Lower leg skin (tissue), 4 donors: ENCODE results near the gene ABCF3. TPM values are rescaled to one million over a fixed set of nuclear protein-coding genes. Genes with fewer than 3 reads are reported as not detected.

Experiments used
- DNase-seq, 2 donors: peaks; one replicate each; pipeline ENCODE4 v3.0.0-alpha.2; 2019; ENCODE audit warnings: low spot score in 2 of 2
- H3K4me3 ChIP-seq: fragments of 200-600 bp; sonication (generic); 2 replicates; pipeline ENCODE4 v1.5.1; 2017; ENCODE audit warnings: mild to moderate bottlenecking, low read depth; ENCODE audit not compliant: poor library complexity, severe bottlenecking
- CTCF ChIP-seq, 3 donors: fragments of 450-650 bp; IDR thresholded peaks; one replicate each; pipeline ENCODE4 v1.5.1; 2016; ENCODE audit warnings: antibody characterized with exemption in 3 of 3, mild to moderate bottlenecking in 3 of 3, moderate library complexity in 2 of 3
- POLR2A ChIP-seq, 2 donors: fragments of 450-650 bp; IDR thresholded peaks; one replicate each; pipeline ENCODE4 v1.6.1; 2016 to 2017; ENCODE audit warnings: antibody characterized with exemption in 2 of 2, mild to moderate bottlenecking in 1 of 2, moderate library complexity in 1 of 2
- WGBS, 2 donors: methylation state at CpG; one replicate each; pipeline ENCODE4 v1.1.5; 2018; 5-methylcytosine and 5-hydroxymethylcytosine counted together
- intact Hi-C: fragments of 100-400 bp; cut with DNase I; formaldehyde crosslinking; loops from one replicate; pipeline ENCODE4 v1.15.0; 2023; ENCODE audit warnings: low total_unique reads
- total RNA-seq, 4 donors: library from RNA; depleted of rRNA; stranded (reverse); fragments of >200 nt; gene quantifications; one replicate each; pipeline ENCODE4 v1.1.0, GENCODE V29; 2016

Gene ABCF3
- 10 to 100 TPM; 47.6 to 62.9 (median 53.6) TPM for total RNA-seq

- peak in 1 of 2 donors; percentile 35 for DNase-seq
- TF ChIP-seq CTCF (IDR thresholded peaks at IDR 0.05) (no peak), POLR2A (IDR thresholded peaks at IDR 0.05) (no peak)
- H3K4me3 ChIP-seq: peak within 1 kb of the TSS; percentile 77
- 0% methylated on average over 31 to 40 of the region's 45 CpGs for WGBS, 2 donors
- intact Hi-C loops: no loop called here
Observed at GRCh38 chr3:184186184-184186901, at the start of gene ABCF3. Gene ABCF3, plus strand, starts transcription at chr3:184186199. Its CDS starts 9 bp downstream, at chr3:184186208.

- 88 to 91% methylated on average over 10 of the region's 10 CpGs for WGBS, 2 donors
- intact Hi-C loops: loop anchor here (5.0 kb wide), 1 partner anchor 102 kb away; no protein-coding TSS in a partner anchor
Observed at GRCh38 chr3:184140436-184140835, 45.6 kb upstream of the ABCF3 start.

GRCh38 chr3:184142199-184142598 is 43.8 kb upstream of the ABCF3 start:
- no peak overlapping the region for H3K4me3 ChIP-seq
- WGBS, 2 donors: 91 to 92% methylated on average over 7 of the region's 7 CpGs
- no peak for TF ChIP-seq POLR2A (IDR thresholded peaks at IDR 0.05)
- TF ChIP-seq CTCF (IDR thresholded peaks at IDR 0.05): no peak
- intact Hi-C loops: loop anchor here (5.0 kb wide), 1 partner anchor 100 kb away; no protein-coding TSS in a partner anchor
- no peak for DNase-seq

More at GRCh38 chr3:184140436-184140835, 45.6 kb upstream of the ABCF3 start:
- DNase-seq: no peak
- no peak overlapping the region for H3K4me3 ChIP-seq
- TF ChIP-seq POLR2A (IDR thresholded peaks at IDR 0.05) (no peak), CTCF (IDR thresholded peaks at IDR 0.05) (no peak)

- intact Hi-C loops: loop anchor here (5.0 kb wide), 1 partner anchor 99 kb away; no protein-coding TSS in a partner anchor
- no peak for DNase-seq
- no peak for TF ChIP-seq POLR2A (IDR thresholded peaks at IDR 0.05)
- TF ChIP-seq CTCF (IDR thresholded peaks at IDR 0.05): no peak
- no peak overlapping the region for H3K4me3 ChIP-seq
- 92 to 93% methylated on average over 3 of the region's 3 CpGs for WGBS, 2 donors
Observed at GRCh38 chr3:184143327-184143726, 42.7 kb upstream of the ABCF3 start.

- 54 to 80% methylated on average over 3 to 5 of the region's 5 CpGs for WGBS, 2 donors
- H3K4me3 ChIP-seq: no peak overlapping the region
- no peak for TF ChIP-seq CTCF (IDR thresholded peaks at IDR 0.05)
- intact Hi-C loops: loop anchor here (5.0 kb wide), 1 partner anchor 98 kb away; no protein-coding TSS in a partner anchor
- DNase-seq: no peak
Observed at GRCh38 chr3:184144505-184144904, 41.5 kb upstream of the ABCF3 start.
